ENCODE results near the gene ITSN1.

Gene ITSN1

DNA sequence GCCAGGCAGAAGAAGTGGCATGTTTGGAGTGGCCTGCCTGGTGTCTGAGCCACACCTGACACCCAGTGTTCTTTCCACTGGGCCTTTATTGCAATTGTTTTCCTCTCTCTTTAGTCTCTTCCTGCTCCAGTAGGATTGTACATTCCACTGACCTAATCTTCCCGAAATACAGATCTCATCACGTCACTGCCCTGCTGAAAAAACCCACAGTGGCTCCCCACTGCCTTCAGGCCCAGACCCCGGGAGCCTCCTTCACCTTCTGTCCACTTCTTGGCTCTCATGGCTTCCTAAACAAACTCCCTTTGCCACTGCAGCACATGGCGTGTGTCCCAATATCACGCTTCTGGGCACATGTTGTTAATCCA lies 298.6 kb downstream of the ITSN1 start:
- DNase-seq = no peak

DNA sequence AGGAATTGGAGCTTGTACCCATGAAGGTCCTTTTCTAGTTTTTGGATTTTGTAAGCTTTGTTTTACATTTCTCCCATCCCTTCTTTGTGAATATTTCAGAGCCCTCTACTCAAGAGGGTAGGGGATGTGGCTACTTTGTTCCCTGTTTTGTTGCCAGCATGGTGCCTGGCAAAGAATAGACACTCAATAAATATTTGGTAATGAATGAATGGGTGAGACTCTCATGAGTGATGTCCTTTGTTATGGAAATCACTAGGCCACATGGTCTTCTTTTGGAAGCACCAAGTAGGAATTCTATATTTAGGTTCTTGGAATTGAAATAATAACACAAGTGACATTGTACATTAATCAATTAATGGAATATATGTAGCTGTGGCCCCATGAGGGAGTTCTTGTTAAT lies 300.1 kb downstream of the ITSN1 start:
- DNase-seq = no peak

DNA sequence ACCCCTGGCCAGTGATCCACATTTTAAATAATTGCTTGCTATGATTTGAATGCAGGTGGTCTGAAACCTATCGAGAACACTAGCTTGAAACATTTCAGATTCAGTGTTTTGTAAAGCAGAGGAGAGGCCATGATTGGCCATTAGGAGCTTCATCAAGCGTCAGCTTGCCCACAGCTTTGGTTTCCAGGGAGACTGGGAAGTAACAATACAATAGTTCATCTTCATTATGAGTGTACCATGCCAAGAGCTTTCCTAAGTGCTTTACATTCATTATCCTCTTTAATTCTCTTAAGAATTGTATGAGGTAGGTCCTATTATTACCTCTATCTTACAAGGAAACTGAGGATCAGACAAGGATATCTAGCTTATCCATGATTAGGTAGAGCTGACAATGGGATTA lies 301.0 kb downstream of the ITSN1 start:
- DNase-seq = no peak

DNA sequence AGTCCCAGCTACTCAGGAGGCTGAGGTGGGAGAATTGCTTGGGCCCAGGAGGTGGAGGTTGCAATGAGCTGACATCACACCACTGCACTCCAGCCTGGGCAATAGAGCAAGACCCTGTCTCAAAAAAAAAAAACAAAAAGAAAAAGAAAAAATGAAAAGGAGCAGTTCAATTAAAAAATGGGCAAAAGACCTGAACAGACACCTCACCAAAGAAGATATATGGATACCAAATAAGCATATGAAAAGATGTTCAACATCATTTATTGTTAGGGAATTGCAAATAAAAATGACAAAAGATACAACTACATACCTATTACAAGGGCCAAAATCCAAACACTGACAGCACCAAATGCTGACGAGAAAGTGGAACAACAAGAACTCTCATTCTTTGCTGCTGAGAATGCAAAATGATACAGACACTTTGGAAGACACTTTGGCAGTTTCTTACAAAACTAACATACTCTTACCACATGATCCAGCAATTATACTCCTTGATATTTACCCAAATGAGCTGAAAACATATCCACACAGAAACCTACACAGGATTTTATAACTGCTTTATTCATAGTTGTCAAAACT lies 302.0 kb downstream of the ITSN1 start:
- DNase-seq = no peak

DNA sequence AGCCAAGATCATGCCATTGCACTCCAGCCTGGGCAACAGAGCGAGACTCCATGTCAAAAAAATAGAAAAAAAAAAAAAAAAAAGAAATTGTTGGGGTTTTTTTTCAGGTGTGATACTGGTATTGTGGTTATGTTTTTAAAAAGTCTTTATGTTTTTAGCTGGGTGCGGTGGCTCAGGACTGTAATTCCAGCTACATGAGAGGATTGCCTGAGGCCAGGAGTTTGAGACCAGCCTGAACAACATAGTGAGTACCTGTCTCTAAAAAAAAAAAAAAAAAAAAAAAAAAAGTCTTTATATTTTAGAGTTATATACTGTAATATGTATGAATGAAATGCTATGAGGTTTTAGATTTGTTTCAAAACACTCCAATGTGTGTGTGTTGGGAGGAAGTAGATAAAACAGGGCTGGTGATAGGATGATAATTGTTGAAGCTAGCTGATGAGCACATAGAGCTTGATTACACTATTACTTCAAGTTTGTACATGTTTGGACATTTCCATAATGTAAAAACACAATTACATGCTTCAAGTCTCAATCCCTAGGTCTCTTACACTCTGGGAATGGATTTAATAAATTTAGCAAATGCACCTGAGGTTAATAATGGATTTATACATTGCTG lies 303.5 kb downstream of the ITSN1 start:
- DNase-seq = no peak

DNA sequence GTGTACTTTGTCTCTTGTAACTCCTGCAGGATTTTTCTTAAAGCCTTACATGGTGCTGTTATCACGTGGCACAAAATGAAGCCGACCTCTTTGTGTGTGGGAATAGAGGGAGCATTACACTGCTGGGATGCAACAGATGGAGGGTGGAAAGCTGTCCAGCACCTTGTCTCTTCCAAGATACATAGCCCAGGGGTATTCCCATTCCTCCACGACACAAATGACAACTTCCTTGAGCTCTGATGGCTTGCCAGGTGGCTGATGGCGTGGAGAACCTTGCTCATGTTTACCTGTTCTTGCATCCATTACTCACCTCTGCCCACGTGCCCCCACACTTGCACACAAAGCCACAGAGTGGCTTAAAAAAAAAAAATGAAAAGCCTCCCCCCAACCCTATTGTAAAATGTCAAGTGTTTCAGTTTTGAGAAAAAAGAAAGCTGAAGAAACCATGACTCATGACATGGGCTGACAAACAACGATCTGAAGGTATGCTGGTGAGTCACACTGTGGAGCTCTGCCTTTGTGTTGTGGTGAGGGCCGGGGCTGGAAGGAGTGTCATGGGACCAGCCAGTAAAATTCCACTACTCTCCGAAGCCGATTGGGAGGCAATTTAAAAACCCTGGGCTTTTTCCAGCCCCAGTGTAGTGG lies 305.3 kb downstream of the ITSN1 start:
- DNase-seq = peak; percentile 87

DNA sequence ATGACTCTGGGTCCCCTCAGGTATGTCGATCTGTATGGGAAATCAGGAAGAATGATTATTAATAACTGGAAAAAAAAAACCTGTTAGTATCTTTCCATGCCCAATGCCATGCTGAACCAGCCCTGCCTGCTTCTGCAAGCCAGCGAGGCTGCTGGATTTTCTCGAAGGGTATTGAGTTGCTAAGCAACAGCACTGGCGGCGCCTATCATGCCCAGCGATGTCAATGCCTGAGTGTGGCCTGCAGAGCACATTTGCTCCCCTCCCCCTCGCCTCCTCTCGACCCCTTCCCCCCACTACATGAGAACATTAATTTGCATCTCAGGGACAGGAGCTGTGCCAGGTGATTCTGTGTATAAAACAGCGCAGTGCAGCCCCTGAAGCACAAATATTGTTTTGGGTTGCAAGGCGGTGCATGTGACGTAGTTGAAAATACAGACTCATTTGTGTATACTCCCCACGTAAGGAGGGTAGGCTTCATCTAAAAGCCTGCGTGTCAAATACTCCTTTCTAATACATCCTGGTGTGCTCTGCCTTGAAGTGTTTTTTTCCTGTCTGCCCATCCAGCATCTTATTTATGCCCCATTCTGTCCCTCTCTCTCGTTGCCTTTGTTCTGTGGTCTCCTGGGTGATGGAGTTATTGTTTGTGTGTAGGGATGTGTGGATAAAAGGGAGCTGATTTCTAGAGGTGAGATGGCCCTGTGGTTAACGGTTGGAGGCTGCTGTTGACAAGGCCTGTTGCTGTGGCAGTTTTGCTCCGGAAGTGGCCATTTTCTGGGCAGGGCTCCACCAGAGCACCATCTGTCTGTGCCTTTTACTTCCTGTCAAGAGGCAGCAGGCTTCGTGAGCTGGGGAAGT lies 306.0 kb downstream of the ITSN1 start:
- DNase-seq = peak; percentile 86

DNA sequence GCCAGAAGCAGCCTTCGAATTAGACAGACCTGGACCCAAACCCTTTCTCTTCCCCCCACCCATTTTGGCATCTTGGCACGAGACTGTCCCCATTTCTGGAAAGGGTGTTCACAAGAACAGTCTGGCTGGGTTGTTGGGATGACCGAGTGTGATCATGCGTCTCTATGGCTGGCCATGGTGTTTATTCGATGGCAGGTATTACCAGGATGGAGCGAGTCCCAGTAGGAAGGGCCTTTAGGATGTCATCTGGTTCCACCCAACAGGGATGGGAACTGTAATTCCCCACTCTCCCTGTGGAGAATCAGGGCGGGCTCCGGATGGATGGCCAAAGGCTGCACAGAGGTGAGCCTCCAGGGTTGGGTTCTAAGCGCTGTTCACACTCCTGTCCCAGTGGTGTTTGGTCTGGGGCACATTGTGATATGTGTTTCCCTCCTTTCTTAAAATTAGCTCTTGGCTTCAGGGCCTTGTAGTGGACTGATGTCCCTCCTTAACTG lies 306.7 kb downstream of the ITSN1 start:
- DNase-seq = peak; percentile 65

Data from activated CD8-positive, alpha-beta memory T cell treated with anti-CD3 and anti-CD28 coated beads, Interleukin-2, amount 50 U/mL, for 48 hours (primary cell).